ENCODE results near the gene KCNK6. TPM values are rescaled to one million over a fixed set of nuclear protein-coding genes. Genes with fewer than 3 reads are reported as not detected.

The KCNK6 gene
- polyA plus RNA-seq, 1 donor (not counting 4 experiments of a cell fraction or from before 2014, with no cell fraction given) = 23.9 TPM

- dilution Hi-C loops (cut with MboI; ENCODE audit: extremely low pct_ligation_motif_present, low sequenced_read_pairs) = no loop called here
- Histone ChIP-seq H4K20me1 (ENCODE audit: control insufficient read depth, extremely low read depth, insufficient read depth, low read length) (no peaks in the 10 kb centered on the region), H3K4me1 (ENCODE audit: control insufficient read depth, extremely low read depth, insufficient read depth, low read length) (no peaks in the 10 kb centered on the region), H3K27me3 (ENCODE audit: control insufficient read depth, extremely low read depth, insufficient read depth, low read length) (no peaks in the 10 kb centered on the region), H3K27ac (ENCODE audit: control insufficient read depth, insufficient read depth, low read length) (no peak overlapping the region), H3K9me1 (ENCODE audit: control insufficient read depth, extremely low read depth, insufficient read depth, low read length) (no peaks in the 10 kb centered on the region), H3K9ac (ENCODE audit: control insufficient read depth, extremely low read depth, insufficient read depth, low read length) (no peak overlapping the region), H3K9me3 (ENCODE audit: control insufficient read depth, low read depth, low read length) (no peaks in the 10 kb centered on the region), H3K36me3 (ENCODE audit: control insufficient read depth in 2 of 2, extremely low read depth in 1 of 2, insufficient read depth in 2 of 2, low read length in 2 of 2) (no peaks in the 10 kb centered on the region), H2AFZ (ENCODE audit: control insufficient read depth, low read length) (no peak overlapping the region), H3K79me2 (ENCODE audit: control insufficient read depth, insufficient read depth, low read length) (no peaks in the 10 kb centered on the region), H3K4me3 (ENCODE audit: control insufficient read depth in 2 of 3, extremely low read depth in 1 of 3, insufficient read depth in 2 of 3, low read depth in 1 of 3, low read length in 3 of 3) (no peak overlapping the region), H3K4me2 (ENCODE audit: control insufficient read depth, extremely low read depth, insufficient read depth, low read depth, low read length) (no peak overlapping the region)
- DNase-seq (ENCODE audit: low read depth, low spot score) (no peak), FAIRE-seq (no peak)
- TF ChIP-seq CTCF (optimal IDR thresholded peaks at IDR 0.05 in 1 of 3, IDR thresholded peaks at IDR 0.05 in 1 of 3, conservative IDR thresholded peaks at IDR 0.05 in 1 of 3; ENCODE audit: extremely low read depth in 1 of 3, insufficient read depth in 2 of 3, low read length in 3 of 3) (peak in 1 of 3 experiments; percentile 15), EZH2 (IDR thresholded peaks at IDR 0.05; ENCODE audit: low read length) (no peak)
Measured at GRCh38 chr19:38351865-38352395, 32.3 kb downstream of the KCNK6 start.

- H3K4me3 ChIP-seq (ENCODE audit: control insufficient read depth in 2 of 3, extremely low read depth in 1 of 3, insufficient read depth in 2 of 3, low read depth in 1 of 3, low read length in 3 of 3) = no peak overlapping the region
- no peaks in the 10 kb centered on the region for H3K36me3 ChIP-seq (ENCODE audit: control insufficient read depth in 2 of 2, extremely low read depth in 1 of 2, insufficient read depth in 2 of 2, low read length in 2 of 2)
- no peak for TF ChIP-seq CTCF (optimal IDR thresholded peaks at IDR 0.05 in 1 of 3, IDR thresholded peaks at IDR 0.05 in 1 of 3, conservative IDR thresholded peaks at IDR 0.05 in 1 of 3; ENCODE audit: extremely low read depth in 1 of 3, insufficient read depth in 2 of 3, low read length in 3 of 3)
- TF ChIP-seq EZH2 (IDR thresholded peaks at IDR 0.05; ENCODE audit: low read length) = no peak
- H3K9ac ChIP-seq (ENCODE audit: control insufficient read depth, extremely low read depth, insufficient read depth, low read length) = no peak overlapping the region
- no peaks in the 10 kb centered on the region for H3K9me3 ChIP-seq (ENCODE audit: control insufficient read depth, low read depth, low read length)
- no peaks in the 10 kb centered on the region for H3K27me3 ChIP-seq (ENCODE audit: control insufficient read depth, extremely low read depth, insufficient read depth, low read length)
- FAIRE-seq (no peak), DNase-seq (ENCODE audit: low read depth, low spot score) (no peak)
- no peaks in the 10 kb centered on the region for H4K20me1 ChIP-seq (ENCODE audit: control insufficient read depth, extremely low read depth, insufficient read depth, low read length)
- no peak overlapping the region for H3K27ac ChIP-seq (ENCODE audit: control insufficient read depth, insufficient read depth, low read length)
- H3K4me1 ChIP-seq (ENCODE audit: control insufficient read depth, extremely low read depth, insufficient read depth, low read length) = no peaks in the 10 kb centered on the region
- dilution Hi-C loops (cut with MboI; ENCODE audit: extremely low pct_ligation_motif_present, low sequenced_read_pairs) = no loop called here
- no peaks in the 10 kb centered on the region for H3K79me2 ChIP-seq (ENCODE audit: control insufficient read depth, insufficient read depth, low read length)
- no peak overlapping the region for H3K4me2 ChIP-seq (ENCODE audit: control insufficient read depth, extremely low read depth, insufficient read depth, low read depth, low read length)
- no peak overlapping the region for H2AFZ ChIP-seq (ENCODE audit: control insufficient read depth, low read length)
- no peaks in the 10 kb centered on the region for H3K9me1 ChIP-seq (ENCODE audit: control insufficient read depth, extremely low read depth, insufficient read depth, low read length)
Measured at GRCh38 chr19:38352611-38353010, 33.0 kb downstream of the KCNK6 start.
